Thoracic aorta (tissue), 2 donors: Measurements from ENCODE around the gene MPST. TPM values are rescaled to one million over a fixed set of nuclear protein-coding genes. Genes with fewer than 3 reads are reported as not detected.

Source experiments
- ATAC-seq: fragments of 150-250 bp; one replicate; pipeline ENCODE4 v1.8.0; 2017; ENCODE audit warnings: low read depth; ENCODE audit not compliant: insufficient number of reproducible peaks, low FRiP score
- DNase-seq: peaks from one replicate; pipeline ENCODE4 v3.0.0-alpha.2; 2020; ENCODE audit warnings: low spot score
- H3K27ac ChIP-seq, 2 donors: fragments of 200-600 bp; sonication (generic); 1 replicate in 1 of 2; 2 replicates in 1 of 2; pipeline ENCODE4 v1.5.1; 2016; ENCODE audit warnings: mild to moderate bottlenecking in 2 of 2, moderate library complexity in 2 of 2
- H3K27me3 ChIP-seq: fragments of 200-600 bp; sonication (generic); replicated peaks from 2 replicates; pipeline ENCODE4 v1.6.0; 2016; ENCODE audit warnings: mild to moderate bottlenecking; ENCODE audit not compliant: insufficient read depth
- H3K36me3 ChIP-seq: fragments of 200-600 bp; sonication (generic); one replicate; pipeline ENCODE4 v1.5.1; 2016
- H3K4me1 ChIP-seq, 2 donors: fragments of 200-600 bp; sonication (generic); 1 replicate in 1 of 2; 2 replicates in 1 of 2; pipeline versions ENCODE4 v1.5.1 to v1.6.0; 2016; ENCODE audit warnings: low read depth in 2 of 2, mild to moderate bottlenecking in 1 of 2; ENCODE audit not compliant: control insufficient read depth in 1 of 2
- H3K4me3 ChIP-seq: fragments of 200-600 bp; sonication (generic); 2 replicates; pipeline ENCODE4 v1.5.1; 2016; ENCODE audit warnings: mild to moderate bottlenecking
- H3K9me3 ChIP-seq: fragments of 200-600 bp; sonication (generic); 2 replicates; pipeline ENCODE4 v1.5.1; 2016
- CTCF ChIP-seq: fragments of 200-600 bp; sonication (generic); IDR thresholded peaks from one replicate; pipeline ENCODE4 v1.5.1; 2019; ENCODE audit warnings: antibody characterized with exemption
- total RNA-seq, 2 donors: library from RNA; depleted of rRNA; stranded (reverse); fragments of >200 nt; gene quantifications; one replicate each; pipeline versions ENCODE4 v1.1.0 to v1.2.3, GENCODE V29; 2016

MPST gene
- total RNA-seq, 2 donors from 2014 or later = 70.1 to 108 TPM

- Histone ChIP-seq H3K4me1 (no peaks in the 10 kb centered on the region), H3K27me3 (no peaks in the 10 kb centered on the region), H3K9me3 (no peaks in the 10 kb centered on the region), H3K36me3 (no peaks in the 10 kb centered on the region), H3K4me3 (no peak overlapping the region), H3K27ac (no peak overlapping the region)
- TF ChIP-seq CTCF = no peak
- ATAC-seq (no peak), DNase-seq (no peak)
Measured at GRCh38 chr22:37079158-37079557, 59.6 kb downstream of the MPST start.

Other genes with a start within 250 kb of the MPST start
- gene IFT27, start 243.6 kb upstream of the MPST start, total RNA-seq = 10 to 100 TPM; 15.0 to 16.0 TPM
- not detected for gene PVALB, start 202.7 kb upstream of the MPST start, total RNA-seq
- gene NCF4, start 158.7 kb upstream of the MPST start, total RNA-seq = 10 to 100 TPM; 38.1 to 68.8 TPM
- 10 to 100 TPM; 13.0 to 21.4 TPM for gene CSF2RB, start 106.1 kb upstream of the MPST start, total RNA-seq
- gene TST, start 295 bp upstream of the MPST start, total RNA-seq = 10 to 100 TPM in 1 of 2 donors, 1 to 10 TPM in 1; 8.5 to 26.9 TPM
- 10 to 100 TPM; 16.7 to 32.4 TPM for gene KCTD17, start 32.0 kb downstream of the MPST start, total RNA-seq
- not detected for gene TMPRSS6, start 90.0 kb downstream of the MPST start, total RNA-seq
- 10 to 100 TPM in 1 of 2 donors, 1 to 10 TPM in 1; 2.0 to 13.1 TPM for gene IL2RB, start 130.2 kb downstream of the MPST start, total RNA-seq
- gene C1QTNF6, start 168.5 kb downstream of the MPST start, total RNA-seq = 1 to 10 TPM; 1.9 to 2.1 TPM
- gene SSTR3, start 192.7 kb downstream of the MPST start, total RNA-seq = not detected
- gene RAC2, start 224.5 kb downstream of the MPST start, total RNA-seq = 10 to 100 TPM; 10.7 to 16.2 TPM